ENCODE data around the gene CCDC107.
"Not testable (repeated sequence)": the region's sequence is repeated elsewhere in the genome, so short reads cannot be mapped to it uniquely, and the experiment has no call there.

CCDC107 gene

DNA sequence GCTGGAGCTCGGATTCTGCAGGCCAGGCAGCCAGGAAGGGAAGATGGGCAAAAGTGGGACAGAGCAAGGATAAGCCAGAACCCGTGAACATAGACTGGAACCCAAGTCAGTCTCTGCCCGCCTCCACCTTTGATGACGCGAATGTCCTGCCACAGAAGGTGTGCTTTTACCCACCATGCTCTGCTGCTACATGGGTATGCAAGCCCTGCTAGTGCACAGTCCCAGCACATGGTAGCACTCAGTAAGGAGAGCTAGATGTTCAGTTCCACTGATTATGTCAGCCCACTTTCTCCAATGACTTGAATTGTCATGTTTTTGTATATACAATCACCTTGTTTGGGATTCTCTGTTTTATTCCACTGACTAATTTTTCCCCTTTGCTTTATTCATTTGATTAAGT, 28.5 kb upstream of the CCDC107 start:
- H2BK12ac ChIP-seq (ENCODE audit: low read length in 2 of 2) = no peak overlapping the region
- no peak overlapping the region for H3K18ac ChIP-seq (ENCODE audit: low read depth in 1 of 2, low read length in 2 of 2)
- peaks cover 1% of the 10 kb centered on the region for H3K4me1 ChIP-seq (ENCODE audit: control insufficient read depth, insufficient read depth, low read depth, low read length)
- 87% methylated on average over 5 of the region's 5 CpGs for WGBS
- no peak overlapping the region for H3K9ac ChIP-seq (ENCODE audit: low read length)
- H3K14ac ChIP-seq (ENCODE audit: low read length in 2 of 2) = peak overlapping the region in 1 of 2 experiments; percentile 91
- H2BK120ac ChIP-seq (ENCODE audit: low read depth, low read length) = no peak overlapping the region
- no peak overlapping the region for H3K4me3 ChIP-seq (ENCODE audit: insufficient read depth in 1 of 2, low read depth in 1 of 2, low read length in 2 of 2)
- no peak overlapping the region for H3K23ac ChIP-seq (ENCODE audit: low read length in 2 of 2)
- H3K27me3 ChIP-seq (ENCODE audit: control insufficient read depth in 1 of 2, insufficient read depth in 1 of 2, low read length in 2 of 2) = no peaks in the 10 kb centered on the region
- H3K27ac ChIP-seq (ENCODE audit: low read length, poor library complexity, severe bottlenecking) = no peak overlapping the region
- H2AFZ ChIP-seq (ENCODE audit: low read depth, low read length) = no peak overlapping the region
- no peak for DNase-seq
- no peak overlapping the region for H4K91ac ChIP-seq (ENCODE audit: low read length)
- H3K36me3 ChIP-seq (ENCODE audit: control insufficient read depth in 1 of 2, insufficient read depth in 2 of 2, low read depth in 1 of 2, low read length in 2 of 2) = no peaks in the 10 kb centered on the region
- no peak overlapping the region for H2AK5ac ChIP-seq (ENCODE audit: low read length, severe bottlenecking)
- H3K4ac ChIP-seq (ENCODE audit: low read depth in 1 of 2, low read length in 2 of 2) = no peak overlapping the region
- no peak overlapping the region for H3K4me2 ChIP-seq (ENCODE audit: low read length, poor library complexity, severe bottlenecking)
- peak overlapping the region; percentile 14 for H2BK5ac ChIP-seq (ENCODE audit: low read depth, low read length, poor library complexity, severe bottlenecking)
- no peak overlapping the region for H2BK15ac ChIP-seq (ENCODE audit: low read depth, poor library complexity, severe bottlenecking)
- no peaks in the 10 kb centered on the region for H3K79me1 ChIP-seq (replicated peaks; ENCODE audit: low read length, poor library complexity, severe bottlenecking)
- H4K8ac ChIP-seq (ENCODE audit: low read length) = no peak overlapping the region
- H3K9me3 ChIP-seq (ENCODE audit: control insufficient read depth, low read length) = no peaks in the 10 kb centered on the region

DNA sequence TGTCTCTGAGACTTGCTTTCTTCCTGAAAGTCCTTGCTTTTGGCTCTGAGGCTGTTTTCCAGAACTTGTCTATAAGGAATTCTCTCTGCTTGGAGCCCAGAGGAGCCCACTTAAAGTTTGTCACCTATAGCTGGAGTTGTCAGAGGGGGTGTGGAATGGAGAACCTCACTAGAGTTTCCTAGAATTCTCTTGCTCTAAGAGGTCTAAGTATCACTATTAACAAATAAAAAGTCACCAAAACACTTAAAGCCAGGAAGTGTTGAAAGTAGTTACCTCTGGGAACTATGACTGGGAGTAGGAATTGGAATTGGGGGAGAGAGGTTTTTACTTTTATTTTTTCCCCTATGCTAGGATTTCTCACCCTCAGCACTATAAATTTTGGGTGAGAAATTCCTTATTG, 22.4 kb upstream of the CCDC107 start:
- H3K36me3 ChIP-seq (ENCODE audit: control insufficient read depth in 1 of 2, insufficient read depth in 2 of 2, low read depth in 1 of 2, low read length in 2 of 2) = peaks cover 0 to 1% of the 10 kb centered on the region in 2 experiments
- H3K4me3 ChIP-seq (ENCODE audit: insufficient read depth in 1 of 2, low read depth in 1 of 2, low read length in 2 of 2) = no peak overlapping the region
- H3K4me2 ChIP-seq (ENCODE audit: low read length, poor library complexity, severe bottlenecking) = no peak overlapping the region
- H3K14ac ChIP-seq (ENCODE audit: low read length in 2 of 2) = no peak overlapping the region
- no peak overlapping the region for H2BK12ac ChIP-seq (ENCODE audit: low read length in 2 of 2)
- no peak overlapping the region for H2BK5ac ChIP-seq (ENCODE audit: low read depth, low read length, poor library complexity, severe bottlenecking)
- no peak overlapping the region for H4K8ac ChIP-seq (ENCODE audit: low read length)
- H3K9ac ChIP-seq (ENCODE audit: low read length) = no peak overlapping the region
- H4K91ac ChIP-seq (ENCODE audit: low read length) = no peak overlapping the region
- no peak overlapping the region for H3K23ac ChIP-seq (ENCODE audit: low read length in 2 of 2)
- H3K9me3 ChIP-seq (ENCODE audit: control insufficient read depth, low read length) = no peaks in the 10 kb centered on the region
- no peaks in the 10 kb centered on the region for H3K79me1 ChIP-seq (replicated peaks; ENCODE audit: low read length, poor library complexity, severe bottlenecking)
- no peak overlapping the region for H2AFZ ChIP-seq (ENCODE audit: low read depth, low read length)
- no peaks in the 10 kb centered on the region for H3K4me1 ChIP-seq (ENCODE audit: control insufficient read depth, insufficient read depth, low read depth, low read length)
- H2AK5ac ChIP-seq (ENCODE audit: low read length, severe bottlenecking) = no peak overlapping the region
- no peak overlapping the region for H3K27ac ChIP-seq (ENCODE audit: low read length, poor library complexity, severe bottlenecking)
- no peak overlapping the region for H2BK120ac ChIP-seq (ENCODE audit: low read depth, low read length)
- no peak overlapping the region for H3K18ac ChIP-seq (ENCODE audit: low read depth in 1 of 2, low read length in 2 of 2)
- no peak overlapping the region for H3K4ac ChIP-seq (ENCODE audit: low read depth in 1 of 2, low read length in 2 of 2)
- DNase-seq = no peak
- H3K27me3 ChIP-seq (ENCODE audit: control insufficient read depth in 1 of 2, insufficient read depth in 1 of 2, low read length in 2 of 2) = no peaks in the 10 kb centered on the region
- no peak overlapping the region for H2BK15ac ChIP-seq (ENCODE audit: low read depth, poor library complexity, severe bottlenecking)

DNA sequence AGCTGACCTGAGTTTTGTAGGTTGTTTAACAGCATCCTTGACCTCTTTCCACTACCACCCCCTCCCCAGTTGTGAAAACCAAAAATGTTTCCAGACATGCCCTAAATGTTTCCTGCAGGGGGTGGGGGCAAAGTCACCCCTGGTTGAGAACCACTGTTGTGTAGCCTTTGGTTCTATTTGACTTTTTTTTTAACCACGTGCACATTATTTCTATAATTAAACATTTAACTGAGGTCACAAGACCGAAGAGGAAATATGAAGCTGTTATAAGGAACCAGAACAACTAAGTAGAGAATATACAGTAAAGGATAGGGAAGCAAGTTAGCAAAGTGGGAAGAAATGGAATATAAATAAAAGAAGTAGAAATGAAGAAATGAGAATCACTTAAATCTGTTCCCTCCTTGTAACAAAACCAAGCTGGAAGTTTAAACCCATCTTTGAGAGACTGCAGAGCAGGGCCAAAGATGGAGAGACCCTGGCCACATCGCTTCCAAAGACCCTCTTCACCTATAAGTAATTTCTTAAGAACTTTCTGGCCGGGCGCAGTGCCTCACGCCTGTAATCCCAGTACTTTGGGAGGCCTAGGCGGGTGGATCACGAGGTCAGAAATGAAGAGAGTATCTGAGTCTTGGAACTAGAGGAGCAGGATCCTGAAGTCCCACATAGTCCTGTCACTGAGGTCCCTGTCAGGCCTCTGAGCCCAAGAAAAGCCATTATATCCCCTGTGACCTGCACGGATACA, 21.8 kb upstream of the CCDC107 start:
- H2BK12ac ChIP-seq (ENCODE audit: low read length in 2 of 2) = no peak overlapping the region
- DNase-seq = no peak
- no peak overlapping the region for H3K4me3 ChIP-seq (ENCODE audit: insufficient read depth in 1 of 2, low read depth in 1 of 2, low read length in 2 of 2)
- no peak overlapping the region for H3K14ac ChIP-seq (ENCODE audit: low read length in 2 of 2)
- H3K36me3 ChIP-seq (ENCODE audit: control insufficient read depth in 1 of 2, insufficient read depth in 2 of 2, low read depth in 1 of 2, low read length in 2 of 2) = peaks cover 0 to 4% of the 10 kb centered on the region in 2 experiments
- H2AK5ac ChIP-seq (ENCODE audit: low read length, severe bottlenecking) = no peak overlapping the region
- H3K23ac ChIP-seq (ENCODE audit: low read length in 2 of 2) = no peak overlapping the region
- no peak overlapping the region for H3K4me2 ChIP-seq (ENCODE audit: low read length, poor library complexity, severe bottlenecking)
- no peak overlapping the region for H3K27ac ChIP-seq (ENCODE audit: low read length, poor library complexity, severe bottlenecking)
- no peaks in the 10 kb centered on the region for H3K9me3 ChIP-seq (ENCODE audit: control insufficient read depth, low read length)
- H4K91ac ChIP-seq (ENCODE audit: low read length) = no peak overlapping the region
- no peak overlapping the region for H2BK15ac ChIP-seq (ENCODE audit: low read depth, poor library complexity, severe bottlenecking)
- no peaks in the 10 kb centered on the region for H3K79me1 ChIP-seq (replicated peaks; ENCODE audit: low read length, poor library complexity, severe bottlenecking)
- H4K8ac ChIP-seq (ENCODE audit: low read length) = no peak overlapping the region
- 91% methylated on average over 8 of the region's 9 CpGs for WGBS
- no peak overlapping the region for H3K9ac ChIP-seq (ENCODE audit: low read length)
- no peak overlapping the region for H3K4ac ChIP-seq (ENCODE audit: low read depth in 1 of 2, low read length in 2 of 2)
- no peak overlapping the region for H2BK5ac ChIP-seq (ENCODE audit: low read depth, low read length, poor library complexity, severe bottlenecking)
- no peaks in the 10 kb centered on the region for H3K4me1 ChIP-seq (ENCODE audit: control insufficient read depth, insufficient read depth, low read depth, low read length)
- H2AFZ ChIP-seq (ENCODE audit: low read depth, low read length) = no peak overlapping the region
- no peaks in the 10 kb centered on the region for H3K27me3 ChIP-seq (ENCODE audit: control insufficient read depth in 1 of 2, insufficient read depth in 1 of 2, low read length in 2 of 2)
- H3K18ac ChIP-seq (ENCODE audit: low read depth in 1 of 2, low read length in 2 of 2) = no peak overlapping the region
- no peak overlapping the region for H2BK120ac ChIP-seq (ENCODE audit: low read depth, low read length)

DNA sequence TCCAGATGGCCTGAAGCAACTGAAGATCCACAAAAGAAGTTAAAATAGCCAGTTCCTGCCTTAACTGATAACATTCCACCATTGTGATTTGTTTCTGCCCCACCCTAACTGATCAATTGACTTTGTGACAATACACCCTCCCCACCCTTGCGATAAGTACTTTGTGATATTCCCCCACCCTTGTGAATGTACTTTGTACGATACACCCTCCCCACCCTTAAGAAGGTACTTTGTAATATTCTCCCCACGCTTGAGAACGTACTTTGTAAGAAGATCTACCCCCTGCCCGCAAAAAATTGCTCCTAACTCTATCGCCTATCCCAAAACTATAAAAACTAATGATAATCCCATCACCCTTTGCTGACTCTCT, 21.2 kb upstream of the CCDC107 start:
- not testable (repeated sequence) for DNase-seq; H2BK12ac ChIP-seq (ENCODE audit: low read length in 2 of 2); H3K14ac ChIP-seq (ENCODE audit: low read length in 2 of 2); H2AK5ac ChIP-seq (ENCODE audit: low read length, severe bottlenecking); H2BK120ac ChIP-seq (ENCODE audit: low read depth, low read length); H2AFZ ChIP-seq (ENCODE audit: low read depth, low read length); H3K79me1 ChIP-seq (replicated peaks; ENCODE audit: low read length, poor library complexity, severe bottlenecking); H3K36me3 ChIP-seq (ENCODE audit: control insufficient read depth in 1 of 2, insufficient read depth in 2 of 2, low read depth in 1 of 2, low read length in 2 of 2); H4K91ac ChIP-seq (ENCODE audit: low read length); H3K18ac ChIP-seq (ENCODE audit: low read depth in 1 of 2, low read length in 2 of 2); H3K23ac ChIP-seq (ENCODE audit: low read length in 2 of 2); H3K9me3 ChIP-seq (ENCODE audit: control insufficient read depth, low read length); H3K9ac ChIP-seq (ENCODE audit: low read length); H3K4me1 ChIP-seq (ENCODE audit: control insufficient read depth, insufficient read depth, low read depth, low read length); H3K4ac ChIP-seq (ENCODE audit: low read depth in 1 of 2, low read length in 2 of 2); H2BK5ac ChIP-seq (ENCODE audit: low read depth, low read length, poor library complexity, severe bottlenecking); H3K27me3 ChIP-seq (ENCODE audit: control insufficient read depth in 1 of 2, insufficient read depth in 1 of 2, low read length in 2 of 2); H3K4me3 ChIP-seq (ENCODE audit: insufficient read depth in 1 of 2, low read depth in 1 of 2, low read length in 2 of 2); H3K27ac ChIP-seq (ENCODE audit: low read length, poor library complexity, severe bottlenecking); H2BK15ac ChIP-seq (ENCODE audit: low read depth, poor library complexity, severe bottlenecking); H4K8ac ChIP-seq (ENCODE audit: low read length); H3K4me2 ChIP-seq (ENCODE audit: low read length, poor library complexity, severe bottlenecking)
- WGBS = 95% methylated on average over 6 of the region's 6 CpGs

All from mesenchymal stem cell (in vitro differentiated cells and primary cell).